Fibroblast of mammary gland (primary cell): Measurements from ENCODE around the gene GSG1L.

Source experiments
- DNase-seq: peaks from one replicate; pipeline ENCODE4 v3.0.0-alpha.2; 2010; ENCODE audit warnings: low read depth
- H3K4me3 ChIP-seq: 2 replicates; pipeline ENCODE4 v1.5.1; 2011; ENCODE audit warnings: low read depth, mild to moderate bottlenecking, low read length, moderate library complexity; ENCODE audit not compliant: control insufficient read depth
- TF ChIP-seq, protein P1 (sequence below): conservative IDR thresholded peaks from 2 replicates; pipeline ENCODE4 v1.5.1; 2011; ENCODE audit warnings: low read depth, low read length, inconsistent platforms; ENCODE audit not compliant: control insufficient read depth, insufficient read depth

Gene GSG1L

DNA sequence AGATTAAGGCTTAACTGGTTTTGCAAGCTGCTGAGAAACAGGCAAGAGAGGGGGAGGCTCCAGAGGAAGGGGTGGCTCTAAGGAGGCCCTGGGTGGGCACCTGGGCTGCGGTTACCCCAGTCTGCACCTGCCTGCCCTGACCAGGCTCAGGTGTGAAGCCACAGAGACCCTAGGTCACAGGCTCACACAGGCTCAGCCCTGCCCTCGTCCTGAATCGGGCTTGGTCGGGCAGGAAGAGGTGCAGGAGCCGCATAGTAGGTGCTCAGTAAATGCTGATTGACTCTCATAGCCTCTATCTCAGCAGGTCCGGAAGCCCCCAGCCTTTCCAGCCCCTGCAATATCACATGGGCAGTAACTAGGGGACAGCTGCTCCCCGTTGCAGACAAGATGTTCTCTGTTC lies 203.4 kb downstream of the GSG1L start:
- H3K4me3 ChIP-seq: no peak overlapping the region
- no peak for DNase-seq
- TF ChIP-seq, protein P1, sequence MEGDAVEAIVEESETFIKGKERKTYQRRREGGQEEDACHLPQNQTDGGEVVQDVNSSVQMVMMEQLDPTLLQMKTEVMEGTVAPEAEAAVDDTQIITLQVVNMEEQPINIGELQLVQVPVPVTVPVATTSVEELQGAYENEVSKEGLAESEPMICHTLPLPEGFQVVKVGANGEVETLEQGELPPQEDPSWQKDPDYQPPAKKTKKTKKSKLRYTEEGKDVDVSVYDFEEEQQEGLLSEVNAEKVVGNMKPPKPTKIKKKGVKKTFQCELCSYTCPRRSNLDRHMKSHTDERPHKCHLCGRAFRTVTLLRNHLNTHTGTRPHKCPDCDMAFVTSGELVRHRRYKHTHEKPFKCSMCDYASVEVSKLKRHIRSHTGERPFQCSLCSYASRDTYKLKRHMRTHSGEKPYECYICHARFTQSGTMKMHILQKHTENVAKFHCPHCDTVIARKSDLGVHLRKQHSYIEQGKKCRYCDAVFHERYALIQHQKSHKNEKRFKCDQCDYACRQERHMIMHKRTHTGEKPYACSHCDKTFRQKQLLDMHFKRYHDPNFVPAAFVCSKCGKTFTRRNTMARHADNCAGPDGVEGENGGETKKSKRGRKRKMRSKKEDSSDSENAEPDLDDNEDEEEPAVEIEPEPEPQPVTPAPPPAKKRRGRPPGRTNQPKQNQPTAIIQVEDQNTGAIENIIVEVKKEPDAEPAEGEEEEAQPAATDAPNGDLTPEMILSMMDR: no peak

GRCh38 chr16:27859020-27859419 lies 204.5 kb downstream of the GSG1L start:
- no peak overlapping the region for H3K4me3 ChIP-seq
- DNase-seq: no peak
- TF ChIP-seq, protein P1: no peak

GRCh38 chr16:27853651-27854050 lies 209.9 kb downstream of the GSG1L start:
- TF ChIP-seq, protein P1: no peak
- H3K4me3 ChIP-seq: no peak overlapping the region
- no peak for DNase-seq

- TF ChIP-seq, protein P1: no peak
- DNase-seq: no peak
Measured at GRCh38 chr16:27853101-27853500, 210.4 kb downstream of the GSG1L start.

GRCh38 chr16:27852681-27853080 lies 210.8 kb downstream of the GSG1L start:
- DNase-seq: no peak
- TF ChIP-seq, protein P1: no peak
- H3K4me3 ChIP-seq: no peak overlapping the region

More at GRCh38 chr16:27853101-27853500, 210.4 kb downstream of the GSG1L start:
- no peak overlapping the region for H3K4me3 ChIP-seq

- TF ChIP-seq, protein P1: no peak
Measured at GRCh38 chr16:27852116-27852515, 211.4 kb downstream of the GSG1L start.

GRCh38 chr16:27851586-27851985 lies 211.9 kb downstream of the GSG1L start:
- TF ChIP-seq, protein P1: no peak
- no peak for DNase-seq

More at GRCh38 chr16:27852116-27852515, 211.4 kb downstream of the GSG1L start:
- no peak for DNase-seq
- H3K4me3 ChIP-seq: no peak overlapping the region

More at GRCh38 chr16:27851586-27851985, 211.9 kb downstream of the GSG1L start:
- no peak overlapping the region for H3K4me3 ChIP-seq
